PC-9 (cell line): Measurements from ENCODE around the gene DOK5.

ENCODE experiments used
- EZH2 ChIP-seq: fragments of 200-600 bp; sonication (generic); IDR thresholded peaks from 2 replicates; pipeline ENCODE4 v1.8.0; 2017; ENCODE audit warnings: antibody characterized with exemption, low read depth
- TF ChIP-seq, protein P1 (sequence below): fragments of 200-600 bp; sonication (generic); conservative IDR thresholded peaks from 2 replicates; pipeline ENCODE4 v1.6.1; 2017; ENCODE audit warnings: mixed run types, antibody characterized with exemption, mild to moderate bottlenecking, moderate library complexity

DNA sequence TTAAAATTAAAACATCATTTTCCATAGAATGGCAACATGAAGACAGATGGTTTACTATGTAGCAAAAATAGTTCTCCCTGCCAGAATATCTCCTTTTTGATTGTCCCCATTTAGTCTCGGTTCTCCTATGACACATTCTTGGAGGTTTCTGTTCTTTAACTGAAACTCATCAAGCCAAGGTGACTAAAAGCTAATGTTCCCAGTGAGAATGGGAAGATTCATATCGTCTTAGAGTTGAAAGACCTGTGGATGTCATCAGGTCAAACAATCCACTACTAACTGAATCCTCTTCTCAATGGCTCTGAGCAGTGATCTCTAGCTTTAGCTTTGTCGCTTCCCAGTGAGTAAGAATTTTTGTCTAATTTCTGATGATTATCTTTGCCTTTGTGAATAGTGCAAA is 1.3 kb upstream of the DOK5 start:
- TF ChIP-seq, protein P1, sequence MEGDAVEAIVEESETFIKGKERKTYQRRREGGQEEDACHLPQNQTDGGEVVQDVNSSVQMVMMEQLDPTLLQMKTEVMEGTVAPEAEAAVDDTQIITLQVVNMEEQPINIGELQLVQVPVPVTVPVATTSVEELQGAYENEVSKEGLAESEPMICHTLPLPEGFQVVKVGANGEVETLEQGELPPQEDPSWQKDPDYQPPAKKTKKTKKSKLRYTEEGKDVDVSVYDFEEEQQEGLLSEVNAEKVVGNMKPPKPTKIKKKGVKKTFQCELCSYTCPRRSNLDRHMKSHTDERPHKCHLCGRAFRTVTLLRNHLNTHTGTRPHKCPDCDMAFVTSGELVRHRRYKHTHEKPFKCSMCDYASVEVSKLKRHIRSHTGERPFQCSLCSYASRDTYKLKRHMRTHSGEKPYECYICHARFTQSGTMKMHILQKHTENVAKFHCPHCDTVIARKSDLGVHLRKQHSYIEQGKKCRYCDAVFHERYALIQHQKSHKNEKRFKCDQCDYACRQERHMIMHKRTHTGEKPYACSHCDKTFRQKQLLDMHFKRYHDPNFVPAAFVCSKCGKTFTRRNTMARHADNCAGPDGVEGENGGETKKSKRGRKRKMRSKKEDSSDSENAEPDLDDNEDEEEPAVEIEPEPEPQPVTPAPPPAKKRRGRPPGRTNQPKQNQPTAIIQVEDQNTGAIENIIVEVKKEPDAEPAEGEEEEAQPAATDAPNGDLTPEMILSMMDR, result no peak
- TF ChIP-seq EZH2, result no peak
